ENCODE measurements around the gene GLO1.

The GLO1 gene

GRCh38 chr6:38702558-38703397, at the start of gene GLO1:
Gene GLO1, minus strand, starts transcription at chr6:38703145. Its CDS starts 91 bp downstream, at chr6:38703054.
- DNase-seq (ENCODE audit: low read depth in 2 of 2, low spot score in 1 of 2), result peak; percentile 90 to 94

- DNase-seq (ENCODE audit: low read depth in 2 of 2, low spot score in 1 of 2), result no peak
Measured at GRCh38 chr6:38750968-38751615, 48.1 kb upstream of the GLO1 start.

- DNase-seq (ENCODE audit: low read depth in 2 of 2, low spot score in 1 of 2), result no peak
Measured at GRCh38 chr6:38749473-38749872, 46.5 kb upstream of the GLO1 start.

- no peak for DNase-seq (ENCODE audit: low read depth in 2 of 2, low spot score in 1 of 2)
Measured at GRCh38 chr6:38739532-38739931, 36.6 kb upstream of the GLO1 start.

GRCh38 chr6:38738261-38738660, 35.3 kb upstream of the GLO1 start:
- no peak for DNase-seq (ENCODE audit: low read depth in 2 of 2, low spot score in 1 of 2)

GRCh38 chr6:38736951-38737350, 34.0 kb upstream of the GLO1 start:
- DNase-seq (ENCODE audit: low read depth in 2 of 2, low spot score in 1 of 2), result no peak

- DNase-seq (ENCODE audit: low read depth in 2 of 2, low spot score in 1 of 2), result no peak
Measured at GRCh38 chr6:38730140-38730862, 27.4 kb upstream of the GLO1 start.

GRCh38 chr6:38728203-38728602, 25.3 kb upstream of the GLO1 start:
- DNase-seq (ENCODE audit: low read depth in 2 of 2, low spot score in 1 of 2), result no peak

- no peak for DNase-seq (ENCODE audit: low read depth in 2 of 2, low spot score in 1 of 2)
Measured at GRCh38 chr6:38725414-38726183, 22.7 kb upstream of the GLO1 start.

- DNase-seq (ENCODE audit: low read depth in 2 of 2, low spot score in 1 of 2), result no peak
Measured at GRCh38 chr6:38724343-38724742, 21.4 kb upstream of the GLO1 start.

- no peak for DNase-seq (ENCODE audit: low read depth in 2 of 2, low spot score in 1 of 2)
Measured at GRCh38 chr6:38723783-38724182, 20.8 kb upstream of the GLO1 start.

- DNase-seq (ENCODE audit: low read depth in 2 of 2, low spot score in 1 of 2), result no peak
Measured at GRCh38 chr6:38722727-38723334, 19.9 kb upstream of the GLO1 start.

GRCh38 chr6:38722038-38722437, 19.1 kb upstream of the GLO1 start:
- DNase-seq (ENCODE audit: low read depth in 2 of 2, low spot score in 1 of 2), result no peak

- no peak for DNase-seq (ENCODE audit: low read depth in 2 of 2, low spot score in 1 of 2)
Measured at GRCh38 chr6:38720295-38720694, 17.4 kb upstream of the GLO1 start.

GRCh38 chr6:38719358-38719757, 16.4 kb upstream of the GLO1 start:
- no peak for DNase-seq (ENCODE audit: low read depth in 2 of 2, low spot score in 1 of 2)

GRCh38 chr6:38716825-38717224, 13.9 kb upstream of the GLO1 start:
- DNase-seq (ENCODE audit: low read depth in 2 of 2, low spot score in 1 of 2), result no peak

GRCh38 chr6:38715016-38715689, 12.2 kb upstream of the GLO1 start, which contains the start of gene DNAH8:
Gene DNAH8, plus strand, starts transcription at chr6:38715311. Its CDS starts 7,499 bp downstream, at chr6:38722810.
- peak in 1 of 2 donors; percentile 4 for DNase-seq (ENCODE audit: low read depth in 2 of 2, low spot score in 1 of 2)

GRCh38 chr6:38714239-38715015, 11.5 kb upstream of the GLO1 start:
- DNase-seq (ENCODE audit: low read depth in 2 of 2, low spot score in 1 of 2), result no peak

GRCh38 chr6:38713812-38714211, 10.9 kb upstream of the GLO1 start:
- DNase-seq (ENCODE audit: low read depth in 2 of 2, low spot score in 1 of 2), result peak in 1 of 2 donors; percentile 27

All from stimulated activated CD8-positive, alpha-beta memory T cell treated with anti-CD3 and anti-CD28 coated beads, Interleukin-4, amount 100 ng/mL, for 4 hours (primary cell).